ENCODE results near the gene ABLIM1. TPM values are rescaled to one million over a fixed set of nuclear protein-coding genes. Genes with fewer than 3 reads are reported as not detected.

ABLIM1 gene
- total and polyA plus RNA-seq, 2 of the 4 experiments (the other 2 are of a cell fraction) = 7.7 to 9.9 TPM

DNA sequence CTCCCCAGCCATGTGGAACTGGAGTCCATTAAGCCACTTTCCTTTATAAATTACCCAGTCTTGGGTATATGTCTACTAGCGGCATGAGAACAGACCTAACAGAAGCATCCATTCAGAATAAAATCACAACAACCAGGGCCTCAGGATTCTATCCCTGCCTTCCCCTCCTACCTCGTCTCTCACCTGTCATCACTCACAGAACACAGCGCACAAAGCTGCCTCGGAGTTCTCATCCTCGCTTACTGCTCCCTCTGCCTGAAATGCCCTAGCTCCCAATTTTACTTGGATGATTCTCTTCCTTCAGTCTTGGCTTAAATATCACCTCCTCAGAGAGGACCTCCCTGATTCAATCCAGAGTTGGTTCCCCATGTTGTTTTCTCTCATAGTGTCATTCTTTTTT is 183.1 kb downstream of the ABLIM1 start:
- H2BK15ac ChIP-seq (ENCODE audit: low read depth, low read length) = no peak overlapping the region
- BruUV-seq (replicated peaks) = no TSS peak
- H4K8ac ChIP-seq (ENCODE audit: low read depth in 2 of 2, low read length in 2 of 2) = no peak overlapping the region
- ATAC-seq (ENCODE audit: low read depth) = no peak
- H3K9ac ChIP-seq (ENCODE audit: low read depth, low read length) = no peak overlapping the region
- no peak overlapping the region for H2AFZ ChIP-seq (replicated peaks; ENCODE audit: low read length, poor library complexity)
- CTCF ChIA-PET = no interaction called here
- peaks cover 5% of the 10 kb centered on the region; the same call in 1 of the 2 replicates for H4K20me1 ChIP-seq (ENCODE audit: insufficient read depth, low read length)
- H3K27ac ChIP-seq (ENCODE audit: insufficient read depth, low read length) = no peak overlapping the region
- peaks cover 3% of the 10 kb centered on the region; the same call in 1 of the 2 replicates for H3K9me1 ChIP-seq (ENCODE audit: insufficient read depth, low read length)
- no peak overlapping the region for H2BK20ac ChIP-seq (ENCODE audit: low read depth, low read length)
- peaks cover 8% of the 10 kb centered on the region for H3K27me3 ChIP-seq (ENCODE audit: control insufficient read depth, insufficient read depth, low read length)
- H3K23ac ChIP-seq (ENCODE audit: low read depth, low read length) = no peak overlapping the region
- no peak overlapping the region for H3K4me2 ChIP-seq (ENCODE audit: low read depth, low read length)
- no peak for DNase-seq
- H4K91ac ChIP-seq (ENCODE audit: insufficient read depth, low read depth, low read length) = no peak overlapping the region
- no peaks in the 10 kb centered on the region for H3K4me1 ChIP-seq (ENCODE audit: control insufficient read depth, insufficient read depth, low read length)
- in situ Hi-C loops (cut with MboI; ENCODE audit: low sequenced_read_pairs) = loop anchor here (5.0 to 25.0 kb wide), 4 partner anchors 72 to 662 kb away; no protein-coding TSS in a partner anchor
- H3K79me1 ChIP-seq (ENCODE audit: low read depth in 1 of 2, low read length in 2 of 2) = no peaks in the 10 kb centered on the region
- H3K9me3 ChIP-seq (ENCODE audit: control insufficient read depth, insufficient read depth, low read length) = no peaks in the 10 kb centered on the region
- POLR2A ChIA-PET (ENCODE audit: unreplicated experiment) = no interaction called here
- H2AK9ac ChIP-seq (replicated peaks; ENCODE audit: low read depth, low read length, poor library complexity) = no peak overlapping the region
- no peaks in the 10 kb centered on the region for H3K36me3 ChIP-seq (ENCODE audit: control insufficient read depth, insufficient read depth, low read length)
- no peak overlapping the region for H3K4ac ChIP-seq (ENCODE audit: low read depth, low read length)
- H2AK5ac ChIP-seq (ENCODE audit: low read depth, low read length) = no peak overlapping the region
- no peak overlapping the region for H3K14ac ChIP-seq (replicated peaks; ENCODE audit: low read depth, low read length)
- H4K5ac ChIP-seq (ENCODE audit: low read depth, low read length) = no peak overlapping the region
- intact Hi-C loops (cut with micrococcal nuclease) = no loop called here
- no peak overlapping the region for H3K4me3 ChIP-seq (ENCODE audit: insufficient read depth, low read depth, low read length)
- no peak overlapping the region for H2BK5ac ChIP-seq (ENCODE audit: low read depth, low read length, poor library complexity, severe bottlenecking)
- no peak overlapping the region for H3K18ac ChIP-seq (ENCODE audit: low read depth, low read length)
- H3K56ac ChIP-seq (ENCODE audit: extremely low read depth, insufficient read depth, low read length) = no peak overlapping the region
- 94% methylated on average over 5 of the region's 5 CpGs; no CpG with 5 or more reads in 1 of the 2 experiments for WGBS, 2 experiments (ENCODE audit: extremely low coverage in 2 of 2, insufficient read length in 1 of 2)
- dilution Hi-C loops (cut with HindIII; ENCODE audit: low sequenced_read_pairs, unreplicated experiment) = no loop called here
- H2BK120ac ChIP-seq (ENCODE audit: low read depth, low read length) = no peak overlapping the region
- TF ChIP-seq MXI1 (IDR thresholded peaks at IDR 0.05; ENCODE audit: borderline replicate concordance, low read depth, low read length) (no peak), FOS (IDR thresholded peaks at IDR 0.05; ENCODE audit: low read depth, low read length) (no peak), CHD1 (IDR thresholded peaks at IDR 0.05; ENCODE audit: low read depth, low read length) (no peak), MAZ (IDR thresholded peaks at IDR 0.05; ENCODE audit: borderline replicate concordance, low read depth, low read length) (no peak), CEBPB (IDR thresholded peaks at IDR 0.05; ENCODE audit: low read depth, low read length) (no peak), SMC3 (IDR thresholded peaks at IDR 0.05; ENCODE audit: low read depth, low read length) (no peak), MAFK (IDR thresholded peaks at IDR 0.05; ENCODE audit: low read depth, low read length) (no peak), POLR2A (IDR thresholded peaks at IDR 0.05; ENCODE audit: low read depth, low read length) (no peak), RFX5 (IDR thresholded peaks at IDR 0.05; ENCODE audit: low read depth, low read length) (no peak), NFE2L2 (IDR thresholded peaks at IDR 0.05; ENCODE audit: low read depth, low read length) (no peak)
- TF ChIP-seq, protein P1, sequence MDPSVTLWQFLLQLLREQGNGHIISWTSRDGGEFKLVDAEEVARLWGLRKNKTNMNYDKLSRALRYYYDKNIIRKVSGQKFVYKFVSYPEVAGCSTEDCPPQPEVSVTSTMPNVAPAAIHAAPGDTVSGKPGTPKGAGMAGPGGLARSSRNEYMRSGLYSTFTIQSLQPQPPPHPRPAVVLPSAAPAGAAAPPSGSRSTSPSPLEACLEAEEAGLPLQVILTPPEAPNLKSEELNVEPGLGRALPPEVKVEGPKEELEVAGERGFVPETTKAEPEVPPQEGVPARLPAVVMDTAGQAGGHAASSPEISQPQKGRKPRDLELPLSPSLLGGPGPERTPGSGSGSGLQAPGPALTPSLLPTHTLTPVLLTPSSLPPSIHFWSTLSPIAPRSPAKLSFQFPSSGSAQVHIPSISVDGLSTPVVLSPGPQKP (IDR thresholded peaks at IDR 0.05; ENCODE audit: borderline replicate concordance, low read depth, low read length) = no peak
- TF ChIP-seq, protein P2, sequence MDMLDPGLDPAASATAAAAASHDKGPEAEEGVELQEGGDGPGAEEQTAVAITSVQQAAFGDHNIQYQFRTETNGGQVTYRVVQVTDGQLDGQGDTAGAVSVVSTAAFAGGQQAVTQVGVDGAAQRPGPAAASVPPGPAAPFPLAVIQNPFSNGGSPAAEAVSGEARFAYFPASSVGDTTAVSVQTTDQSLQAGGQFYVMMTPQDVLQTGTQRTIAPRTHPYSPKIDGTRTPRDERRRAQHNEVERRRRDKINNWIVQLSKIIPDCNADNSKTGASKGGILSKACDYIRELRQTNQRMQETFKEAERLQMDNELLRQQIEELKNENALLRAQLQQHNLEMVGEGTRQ (IDR thresholded peaks at IDR 0.05; ENCODE audit: low read depth, low read length) = no peak
- TF ChIP-seq, protein P3, sequence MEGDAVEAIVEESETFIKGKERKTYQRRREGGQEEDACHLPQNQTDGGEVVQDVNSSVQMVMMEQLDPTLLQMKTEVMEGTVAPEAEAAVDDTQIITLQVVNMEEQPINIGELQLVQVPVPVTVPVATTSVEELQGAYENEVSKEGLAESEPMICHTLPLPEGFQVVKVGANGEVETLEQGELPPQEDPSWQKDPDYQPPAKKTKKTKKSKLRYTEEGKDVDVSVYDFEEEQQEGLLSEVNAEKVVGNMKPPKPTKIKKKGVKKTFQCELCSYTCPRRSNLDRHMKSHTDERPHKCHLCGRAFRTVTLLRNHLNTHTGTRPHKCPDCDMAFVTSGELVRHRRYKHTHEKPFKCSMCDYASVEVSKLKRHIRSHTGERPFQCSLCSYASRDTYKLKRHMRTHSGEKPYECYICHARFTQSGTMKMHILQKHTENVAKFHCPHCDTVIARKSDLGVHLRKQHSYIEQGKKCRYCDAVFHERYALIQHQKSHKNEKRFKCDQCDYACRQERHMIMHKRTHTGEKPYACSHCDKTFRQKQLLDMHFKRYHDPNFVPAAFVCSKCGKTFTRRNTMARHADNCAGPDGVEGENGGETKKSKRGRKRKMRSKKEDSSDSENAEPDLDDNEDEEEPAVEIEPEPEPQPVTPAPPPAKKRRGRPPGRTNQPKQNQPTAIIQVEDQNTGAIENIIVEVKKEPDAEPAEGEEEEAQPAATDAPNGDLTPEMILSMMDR (conservative IDR thresholded peaks at IDR 0.05; ENCODE audit: low read depth, low read length) = no peak

Measured in IMR-90 (cell line).